Endothelial cell of umbilical vein (primary cell): ENCODE measurements around the gene KRT82. TPM values are rescaled to one million over a fixed set of nuclear protein-coding genes. Genes with fewer than 3 reads are reported as not detected.

Source experiments
- BruUV-seq: library from RNA; stranded (reverse); fragments of 400-500 nt; replicated peaks from 2 replicates; lab custom pipeline; 2021; lab: Mats Ljungman, UMichigan
- CTCF ChIA-PET: fragments of 300-600, 350-600 bp; sonication (Branson Sonifier 250); formaldehyde crosslinking; loops from one replicate; lab custom pipeline; 2021; ENCODE audit warnings: antibody characterized with exemption, inconsistent platforms; lab: Charles Lee
- POLR2A ChIA-PET: fragments of 300-600, 350-600 bp; sonication (Branson Sonifier 250); formaldehyde crosslinking; loops from one replicate; lab custom pipeline; 2021; ENCODE audit warnings: antibody characterized with exemption, inconsistent platforms; lab: Charles Lee
- DNase-seq: peaks from one replicate; pipeline ENCODE4 v3.0.0-alpha.2; 2011; ENCODE audit warnings: low read depth, low spot score
- FAIRE-seq: peaks from 2 replicates; lab custom pipeline; 2011; peaks lifted over from hg19 to GRCh38; lab: Jason Lieb, UNC
- H2AFZ ChIP-seq: 2 replicates; pipeline ENCODE4 v1.6.0; 2012; ENCODE audit warnings: low read depth, low read length, control low read depth, inconsistent platforms
- H3K27ac ChIP-seq: 2 replicates; pipeline ENCODE4 v1.5.1; 2011; ENCODE audit warnings: low read depth, mild to moderate bottlenecking, control low read depth, low read length, moderate library complexity; ENCODE audit not compliant: insufficient read depth
- H3K27me3 ChIP-seq, 2 experiments: 2 replicates each; pipeline versions ENCODE4 v1.6.0 to v1.6.1; 2011; ENCODE audit warnings: low read length in 2 of 2, mixed read lengths in 1 of 2; ENCODE audit not compliant: control insufficient read depth in 2 of 2, insufficient read depth in 2 of 2
- H3K36me3 ChIP-seq, 2 experiments: 2 replicates in 1 of 2; 3 replicates in 1 of 2; pipeline ENCODE4 v1.5.1; 2011; ENCODE audit warnings: low read length in 2 of 2, mild to moderate bottlenecking in 1 of 2, moderate library complexity in 1 of 2; ENCODE audit not compliant: control insufficient read depth in 2 of 2, insufficient read depth in 2 of 2; ENCODE audit errors: extremely low read depth in 1 of 2
- H3K4me1 ChIP-seq: 3 replicates; pipeline ENCODE4 v1.5.1; 2011; ENCODE audit warnings: mild to moderate bottlenecking, low read length; ENCODE audit not compliant: control insufficient read depth, insufficient read depth; ENCODE audit errors: extremely low read depth
- H3K4me2 ChIP-seq: 2 replicates; pipeline ENCODE4 v1.6.1; 2011; ENCODE audit warnings: low read length, control low read depth, mixed read lengths; ENCODE audit not compliant: insufficient read depth
- H3K4me3 ChIP-seq, 3 experiments: fragments of 200-600 bp in 1 of 3; sonication (generic), shearing (Covaris generic) in 1 of 3; replicated peaks in 1 of 3; 2 replicates each; pipeline ENCODE4 v1.5.1; 2011 to 2016; ENCODE audit warnings: control low read depth in 3 of 3, low read length in 3 of 3, mild to moderate bottlenecking in 2 of 3, inconsistent platforms in 1 of 3, low read depth in 1 of 3, moderate library complexity in 1 of 3; ENCODE audit not compliant: insufficient read depth in 1 of 3
- H3K79me2 ChIP-seq: 2 replicates; pipeline ENCODE4 v1.6.0; 2012; ENCODE audit warnings: low read length, inconsistent platforms; ENCODE audit not compliant: control insufficient read depth, insufficient read depth
- H3K9ac ChIP-seq: replicated peaks from 2 replicates; pipeline ENCODE3; 2011; ENCODE audit warnings: low read length, control low read depth; ENCODE audit not compliant: insufficient read depth; ENCODE audit errors: extremely low read depth
- H3K9me1 ChIP-seq: replicated peaks from 3 replicates; pipeline ENCODE4 v1.6.0; 2011; ENCODE audit warnings: mild to moderate bottlenecking, low read length; ENCODE audit not compliant: control insufficient read depth, insufficient read depth; ENCODE audit errors: extremely low read depth
- H3K9me3 ChIP-seq: replicated peaks from 2 replicates; pipeline ENCODE4 v1.5.1; 2012; ENCODE audit warnings: low read length, inconsistent platforms; ENCODE audit not compliant: control insufficient read depth, insufficient read depth
- H4K20me1 ChIP-seq: replicated peaks from 2 replicates; pipeline ENCODE3; 2011; ENCODE audit warnings: mild to moderate bottlenecking, low read length; ENCODE audit not compliant: control insufficient read depth, insufficient read depth; ENCODE audit errors: extremely low read depth
- CTCF ChIP-seq, 2 donors: IDR thresholded peaks; 1 replicate in 1 of 2; 2 replicates in 1 of 2; pipeline ENCODE4 v1.5.1; 2011; ENCODE audit warnings: low read length in 2 of 2, mild to moderate bottlenecking in 2 of 2, moderate library complexity in 2 of 2, control low read depth in 1 of 2, inconsistent platforms in 1 of 2, low read depth in 1 of 2; ENCODE audit not compliant: insufficient read depth in 1 of 2; ENCODE audit errors: extremely low read depth in 1 of 2
- EZH2 ChIP-seq: IDR thresholded peaks from 2 replicates; pipeline ENCODE4 v1.6.1; 2012; ENCODE audit warnings: borderline replicate concordance, low read depth, mild to moderate bottlenecking, moderate library complexity, low read length, inconsistent platforms; ENCODE audit not compliant: severe bottlenecking
- FOS ChIP-seq: IDR thresholded peaks from 2 replicates; pipeline ENCODE4 v1.6.1; 2011; ENCODE audit warnings: mild to moderate bottlenecking, low read length, moderate library complexity, borderline replicate concordance; ENCODE audit not compliant: insufficient read depth
- GATA2 ChIP-seq: IDR thresholded peaks from 2 replicates; pipeline ENCODE4 v1.7.0; 2011; ENCODE audit warnings: low read depth, mild to moderate bottlenecking, moderate library complexity, mixed read lengths, low read length; ENCODE audit not compliant: insufficient read length, insufficient read depth
- JUN ChIP-seq: IDR thresholded peaks from 2 replicates; pipeline ENCODE4 v1.6.1; 2011; ENCODE audit warnings: borderline replicate concordance, low read depth; ENCODE audit not compliant: insufficient read length, insufficient read depth
- MAX ChIP-seq: IDR thresholded peaks from 2 replicates; pipeline ENCODE4 v1.6.1; 2011; ENCODE audit not compliant: insufficient read depth, insufficient read length
- MYC ChIP-seq: IDR thresholded peaks from one replicate; pipeline ENCODE4 v1.6.1; 2011; ENCODE audit warnings: mild to moderate bottlenecking, low read depth, low read length
- POLR2A ChIP-seq: IDR thresholded peaks from 2 replicates; pipeline ENCODE4 v1.6.1; 2012; ENCODE audit warnings: low read depth, mild to moderate bottlenecking, control low read depth, low read length
- POLR2AphosphoS5 ChIP-seq: IDR thresholded peaks from 2 replicates; pipeline ENCODE4 v1.6.1; 2012; ENCODE audit warnings: low read depth, mild to moderate bottlenecking, control low read depth, low read length, moderate library complexity; ENCODE audit not compliant: insufficient read depth
- dilution Hi-C: fragments of 300-500 bp; cut with MboI; formaldehyde crosslinking; loops from one replicate; pipeline ENCODE4 v1.15.0; 2019; ENCODE audit warnings: low sequenced_read_pairs; ENCODE audit not compliant: extremely low pct_ligation_motif_present
- intact Hi-C: fragments of 100-400 bp; cut with micrococcal nuclease; formaldehyde crosslinking; loops from one replicate; pipeline ENCODE4 v1.10.0; 2022
- polyA plus RNA-seq, 4 experiments: library from polyadenylated mRNA; depleted of rRNA in 3 of 4; stranded (reverse) in 3 of 4; unstranded in 1 of 4; fragments of >200 nt; gene quantifications; 2 replicates each; pipeline versions ENCODE4 v1.2.1 to v1.2.3, GENCODE V29; 2011 to 2012; ENCODE audit warnings: missing spikeins in 1 of 4
- total RNA-seq: library from RNA; stranded (reverse); gene quantifications from 2 replicates; pipeline ENCODE4 v1.2.3, GENCODE V29; 2021

KRT82 gene
- total and polyA plus RNA-seq, 2 donors (not counting 3 experiments of a cell fraction or from before 2014, with no cell fraction given), result not detected

GRCh38 chr12:52344111-52344510 is 62.0 kb downstream of the KRT82 start:
- H3K4me2 ChIP-seq, result no peak overlapping the region
- peaks cover 7 to 10% of the 10 kb centered on the region in 2 experiments for H3K27me3 ChIP-seq
- no peak overlapping the region for H3K4me3 ChIP-seq
- H4K20me1 ChIP-seq, result no peaks in the 10 kb centered on the region
- dilution Hi-C loops, result no loop called here
- H3K9me1 ChIP-seq, result no peaks in the 10 kb centered on the region
- H3K9me3 ChIP-seq, result no peaks in the 10 kb centered on the region
- POLR2A ChIA-PET, result no interaction called here
- H3K79me2 ChIP-seq, result no peaks in the 10 kb centered on the region
- no peaks in the 10 kb centered on the region for H3K36me3 ChIP-seq
- no peak for FAIRE-seq
- intact Hi-C loops, result no loop called here
- DNase-seq, result no peak
- TF ChIP-seq JUN (no peak), POLR2AphosphoS5 (no peak), POLR2A (no peak), EZH2 (no peak), GATA2 (no peak), CTCF (IDR thresholded peaks at IDR 0.05; ENCODE audit: extremely low read depth in 1 of 2, insufficient read depth in 1 of 2, low read depth in 1 of 2, low read length in 2 of 2) (no peak), MAX (no peak), FOS (no peak), MYC (no peak)
- H2AFZ ChIP-seq, result no peak overlapping the region
- H3K9ac ChIP-seq, result no peak overlapping the region
- no peak overlapping the region for H3K27ac ChIP-seq
- CTCF ChIA-PET, result interaction anchor here (0.8 to 1.2 kb wide), 2 partner anchors 9 to 19 kb away, joined by 3 read pairs; no protein-coding TSS in a partner anchor
- BruUV-seq, result no TSS peak
- no peaks in the 10 kb centered on the region for H3K4me1 ChIP-seq

Other genes with a start within 250 kb of the KRT82 start
- 21.7 and 23.7 TPM in 2 replicates for gene KRT80, start 214.3 kb downstream of the KRT82 start, total RNA-seq
- 12.3 and 13.6 TPM in 2 replicates for gene KRT80, start 214.3 kb downstream of the KRT82 start, polyA plus RNA-seq
- 293 and 420 TPM in 2 replicates for gene KRT7, start 173.1 kb downstream of the KRT82 start, total RNA-seq
- 120 and 131 TPM in 2 replicates for gene KRT7, start 173.1 kb downstream of the KRT82 start, polyA plus RNA-seq
- gene KRT86, start 131.7 kb downstream of the KRT82 start, total RNA-seq, result not detected in 2 replicates
- not detected in 2 replicates for gene KRT86, start 131.7 kb downstream of the KRT82 start, polyA plus RNA-seq
- not detected in 2 replicates for gene KRT81, start 114.8 kb downstream of the KRT82 start, total RNA-seq
- not detected in 2 replicates for gene KRT81, start 114.8 kb downstream of the KRT82 start, polyA plus RNA-seq
- gene KRT83, start 84.9 kb downstream of the KRT82 start, total RNA-seq, result not detected in 2 replicates
- not detected in 2 replicates for gene KRT83, start 84.9 kb downstream of the KRT82 start, polyA plus RNA-seq
- not detected in 2 replicates for gene KRT85, start 38.9 kb downstream of the KRT82 start, total RNA-seq
- not detected in 2 replicates for gene KRT85, start 38.9 kb downstream of the KRT82 start, polyA plus RNA-seq
- not detected in 2 replicates for gene KRT84, start 20.7 kb downstream of the KRT82 start, total RNA-seq
- not detected in 2 replicates for gene KRT84, start 20.7 kb downstream of the KRT82 start, polyA plus RNA-seq
- gene KRT75, start 28.0 kb upstream of the KRT82 start, total RNA-seq, result not detected in 2 replicates
- not detected in 2 replicates for gene KRT75, start 28.0 kb upstream of the KRT82 start, polyA plus RNA-seq
- gene KRT6B, start 45.8 kb upstream of the KRT82 start, total RNA-seq, result not detected in 2 replicates
- 0.03 TPM in 1 of 2 replicates, not detected in the other for gene KRT6B, start 45.8 kb upstream of the KRT82 start, polyA plus RNA-seq
- not detected in 2 replicates for gene KRT6C, start 67.5 kb upstream of the KRT82 start, total RNA-seq
- not detected in 2 replicates for gene KRT6C, start 67.5 kb upstream of the KRT82 start, polyA plus RNA-seq
- 0.21 and 0.64 TPM in 2 replicates for gene KRT6A, start 86.9 kb upstream of the KRT82 start, total RNA-seq
- 0.10 TPM in 1 of 2 replicates, not detected in the other for gene KRT6A, start 86.9 kb upstream of the KRT82 start, polyA plus RNA-seq
- 0.72 and 0.86 TPM in 2 replicates for gene KRT5, start 114.1 kb upstream of the KRT82 start, total RNA-seq
- 0.21 and 0.32 TPM in 2 replicates for gene KRT5, start 114.1 kb upstream of the KRT82 start, polyA plus RNA-seq
- not detected in 2 replicates for gene KRT71, start 146.8 kb upstream of the KRT82 start, total RNA-seq
- gene KRT71, start 146.8 kb upstream of the KRT82 start, polyA plus RNA-seq, result not detected in 2 replicates
- not detected in 2 replicates for gene KRT74, start 167.5 kb upstream of the KRT82 start, total RNA-seq
- gene KRT74, start 167.5 kb upstream of the KRT82 start, polyA plus RNA-seq, result not detected in 2 replicates
- gene KRT72, start 195.1 kb upstream of the KRT82 start, total RNA-seq, result not detected in 2 replicates
- not detected in 2 replicates for gene KRT72, start 195.1 kb upstream of the KRT82 start, polyA plus RNA-seq
- gene KRT73, start 212.2 kb upstream of the KRT82 start, total RNA-seq, result not detected in 2 replicates
- gene KRT73, start 212.2 kb upstream of the KRT82 start, polyA plus RNA-seq, result not detected in 2 replicates
- not detected in 2 replicates for gene KRT2, start 245.9 kb upstream of the KRT82 start, total RNA-seq
- gene KRT2, start 245.9 kb upstream of the KRT82 start, polyA plus RNA-seq, result not detected in 2 replicates